D721Med (cell line): ENCODE measurements around the gene UNC5B.

Source experiments
- DNase-seq: peaks from one replicate; pipeline ENCODE4 v3.0.0; 2011; ENCODE audit warnings: low spot score; ENCODE audit not compliant: insufficient read length
- FAIRE-seq: peaks from 2 replicates; lab custom pipeline; 2011; peaks lifted over from hg19 to GRCh38; lab: Jason Lieb, UNC
- TF ChIP-seq, protein P1 (sequence below): IDR thresholded peaks from 2 replicates; pipeline ENCODE4 v1.5.1; 2012; ENCODE audit warnings: mild to moderate bottlenecking, control low read depth; ENCODE audit not compliant: insufficient read depth; ENCODE audit errors: missing control alignments

The UNC5B gene

DNA sequence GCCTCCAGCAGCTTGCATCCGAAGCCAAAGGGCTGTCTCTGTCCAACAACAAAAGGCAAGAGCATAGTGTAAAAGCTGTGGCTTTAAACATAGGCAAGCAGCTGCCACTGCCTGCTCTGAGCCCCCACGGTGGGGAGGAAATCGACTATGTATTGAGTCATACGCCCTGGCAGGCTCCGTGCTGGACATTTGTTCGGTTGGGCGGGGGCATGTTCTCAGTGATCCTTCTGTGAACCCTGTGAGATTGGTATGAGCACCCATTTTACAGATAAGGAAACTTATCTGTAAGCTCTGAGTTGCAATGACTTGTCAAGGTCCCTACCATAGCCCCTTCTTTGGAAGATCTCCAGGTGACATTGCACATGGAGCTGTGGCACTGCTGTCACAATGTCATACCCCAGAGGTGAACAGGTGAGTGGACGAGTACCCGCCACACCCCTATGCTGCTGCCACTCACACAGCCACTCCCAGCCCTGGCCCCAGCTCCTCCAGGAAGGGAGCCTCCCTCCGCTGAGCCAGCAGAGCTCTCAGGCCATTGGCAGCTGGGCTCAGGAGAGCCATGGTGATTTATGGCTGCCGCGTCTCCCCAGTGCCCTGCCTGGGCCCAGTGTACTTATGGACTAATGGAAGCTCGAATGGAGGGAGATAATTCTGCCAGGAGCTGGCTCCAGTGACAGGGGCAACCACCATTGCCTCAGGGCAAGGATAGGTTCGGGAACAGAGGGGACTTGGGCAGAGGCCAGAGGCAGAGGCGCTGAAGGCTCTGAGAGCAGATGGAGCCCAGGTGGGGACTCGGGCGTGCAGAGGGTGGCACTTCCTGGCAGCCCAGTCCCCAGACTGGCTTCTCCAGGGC, 43.7 kb downstream of the UNC5B start:
- FAIRE-seq (no peak), DNase-seq (no peak)
- TF ChIP-seq, protein P1, sequence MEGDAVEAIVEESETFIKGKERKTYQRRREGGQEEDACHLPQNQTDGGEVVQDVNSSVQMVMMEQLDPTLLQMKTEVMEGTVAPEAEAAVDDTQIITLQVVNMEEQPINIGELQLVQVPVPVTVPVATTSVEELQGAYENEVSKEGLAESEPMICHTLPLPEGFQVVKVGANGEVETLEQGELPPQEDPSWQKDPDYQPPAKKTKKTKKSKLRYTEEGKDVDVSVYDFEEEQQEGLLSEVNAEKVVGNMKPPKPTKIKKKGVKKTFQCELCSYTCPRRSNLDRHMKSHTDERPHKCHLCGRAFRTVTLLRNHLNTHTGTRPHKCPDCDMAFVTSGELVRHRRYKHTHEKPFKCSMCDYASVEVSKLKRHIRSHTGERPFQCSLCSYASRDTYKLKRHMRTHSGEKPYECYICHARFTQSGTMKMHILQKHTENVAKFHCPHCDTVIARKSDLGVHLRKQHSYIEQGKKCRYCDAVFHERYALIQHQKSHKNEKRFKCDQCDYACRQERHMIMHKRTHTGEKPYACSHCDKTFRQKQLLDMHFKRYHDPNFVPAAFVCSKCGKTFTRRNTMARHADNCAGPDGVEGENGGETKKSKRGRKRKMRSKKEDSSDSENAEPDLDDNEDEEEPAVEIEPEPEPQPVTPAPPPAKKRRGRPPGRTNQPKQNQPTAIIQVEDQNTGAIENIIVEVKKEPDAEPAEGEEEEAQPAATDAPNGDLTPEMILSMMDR = no peak

DNA sequence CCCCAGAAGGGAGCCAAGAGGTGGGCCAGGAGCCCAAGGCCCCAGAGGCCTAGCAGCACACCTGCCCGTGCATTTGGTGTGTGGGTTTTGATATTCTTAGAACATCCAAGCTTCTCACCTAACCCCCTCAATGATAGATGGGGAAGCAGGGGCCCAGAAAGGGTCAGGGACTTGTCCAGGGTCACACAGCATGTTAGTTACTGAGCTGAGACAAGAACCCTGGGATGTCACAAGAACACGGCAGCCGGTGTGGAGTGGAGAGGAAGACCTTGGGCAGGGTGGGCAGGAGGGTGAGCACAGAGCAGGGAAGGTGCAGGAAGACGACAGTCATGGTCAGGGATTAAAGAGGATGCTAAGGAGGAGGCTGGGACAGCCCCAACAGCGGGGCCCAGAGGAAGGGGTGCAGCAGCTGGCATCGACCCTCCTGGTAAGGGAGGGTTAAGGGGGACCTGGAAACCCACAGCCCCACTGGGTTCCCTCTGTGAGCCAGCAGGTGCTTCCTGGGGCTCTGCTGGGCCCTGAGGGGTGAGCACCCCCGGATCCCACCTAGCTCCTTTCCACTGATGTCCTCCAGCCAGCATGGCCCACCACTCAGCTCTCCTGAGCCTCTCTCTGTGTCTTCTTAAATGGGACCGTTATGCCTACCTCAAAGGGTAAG, 44.4 kb downstream of the UNC5B start:
- DNase-seq (no peak), FAIRE-seq (no peak)
- TF ChIP-seq, protein P1 = no peak

DNA sequence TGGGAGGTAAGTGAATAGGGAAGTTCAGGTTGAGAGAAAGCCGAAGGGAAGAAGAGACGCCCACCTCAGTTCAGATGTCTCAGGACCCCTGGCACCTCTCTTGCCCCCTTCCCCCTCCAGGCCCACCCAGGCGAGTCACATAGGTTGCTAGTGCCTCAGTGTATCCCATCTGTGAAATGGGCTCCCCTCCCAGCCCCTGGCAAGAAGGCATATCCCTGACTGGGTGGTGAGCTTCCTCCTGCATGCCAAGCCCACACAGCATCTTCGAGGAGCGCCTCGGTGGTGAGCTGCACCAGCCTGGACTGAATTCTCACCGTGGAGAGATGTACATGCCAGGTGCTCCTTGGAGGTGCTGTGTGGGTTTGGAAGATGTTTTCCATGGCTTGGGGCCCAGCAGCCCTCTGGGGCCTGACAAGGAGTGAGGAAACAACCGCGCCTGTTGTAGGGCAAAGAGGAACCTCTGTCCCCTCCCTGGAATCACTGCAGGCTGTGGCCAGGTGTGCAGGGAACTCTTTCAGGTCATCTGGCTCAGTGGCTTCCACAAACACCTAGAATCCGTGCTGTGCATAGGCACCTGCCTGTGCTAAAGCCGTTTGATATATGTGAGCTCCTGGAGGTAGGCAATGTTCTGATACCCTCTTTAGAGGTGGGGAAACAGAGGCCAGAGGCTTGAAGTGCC, 45.1 kb downstream of the UNC5B start:
- no peak for FAIRE-seq
- TF ChIP-seq, protein P1 = no peak
- no peak for DNase-seq

DNA sequence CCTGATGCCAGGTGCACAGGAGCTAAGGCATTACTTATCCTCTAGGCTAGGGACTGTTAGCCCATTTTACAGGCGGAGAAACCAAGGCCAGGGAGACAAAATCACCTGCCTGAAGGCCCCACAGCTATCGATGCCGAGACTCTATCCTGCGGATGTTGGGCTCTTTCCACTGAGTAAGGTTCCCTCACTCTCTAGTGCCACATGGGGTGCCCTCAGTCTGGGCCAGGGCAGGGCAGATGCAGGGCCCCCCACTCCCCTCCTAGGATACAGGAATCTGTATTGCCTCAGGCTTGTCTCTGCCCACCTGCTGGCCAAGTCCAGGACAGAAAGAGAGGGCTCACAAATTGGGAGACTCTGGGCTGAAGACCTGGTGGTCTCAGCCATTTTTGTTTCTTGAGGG, 45.7 kb downstream of the UNC5B start:
- DNase-seq (no peak), FAIRE-seq (no peak)
- TF ChIP-seq, protein P1 = no peak

DNA sequence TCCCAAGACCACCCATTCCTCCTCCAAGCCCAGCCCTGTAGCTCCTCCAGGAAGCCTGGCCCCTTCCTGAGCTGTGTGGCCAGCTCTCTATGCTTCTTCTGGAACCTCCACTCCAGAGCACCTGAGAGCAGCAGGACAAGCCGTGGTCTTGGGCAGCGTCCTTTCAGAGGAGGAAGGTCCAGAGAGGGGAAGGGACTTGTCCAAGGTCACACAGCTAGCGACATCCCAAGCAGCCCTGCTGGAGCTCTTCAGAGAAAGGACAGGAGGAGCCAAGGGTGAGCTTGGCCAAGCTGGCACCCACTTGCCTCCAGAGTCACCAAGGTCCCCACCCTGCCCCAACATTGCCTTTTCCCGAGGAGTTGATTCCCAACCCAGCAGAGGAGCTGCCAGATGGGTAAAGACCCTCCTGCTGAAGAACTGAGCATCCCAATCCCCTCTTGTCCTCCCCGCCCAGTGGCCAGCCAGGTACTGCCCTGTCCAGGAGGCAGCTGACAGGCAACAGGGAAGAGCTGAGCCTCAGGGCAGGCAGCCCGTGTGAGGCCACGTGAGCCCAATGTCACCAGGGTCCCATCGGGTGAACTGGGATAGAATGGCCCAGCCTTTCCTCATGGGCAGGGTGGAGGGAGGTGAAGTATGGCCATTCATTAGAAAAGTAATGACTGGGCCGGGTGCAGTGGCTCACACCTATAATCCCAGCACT, 46.2 kb downstream of the UNC5B start:
- TF ChIP-seq, protein P1 = no peak
- FAIRE-seq (no peak), DNase-seq (no peak)

DNA sequence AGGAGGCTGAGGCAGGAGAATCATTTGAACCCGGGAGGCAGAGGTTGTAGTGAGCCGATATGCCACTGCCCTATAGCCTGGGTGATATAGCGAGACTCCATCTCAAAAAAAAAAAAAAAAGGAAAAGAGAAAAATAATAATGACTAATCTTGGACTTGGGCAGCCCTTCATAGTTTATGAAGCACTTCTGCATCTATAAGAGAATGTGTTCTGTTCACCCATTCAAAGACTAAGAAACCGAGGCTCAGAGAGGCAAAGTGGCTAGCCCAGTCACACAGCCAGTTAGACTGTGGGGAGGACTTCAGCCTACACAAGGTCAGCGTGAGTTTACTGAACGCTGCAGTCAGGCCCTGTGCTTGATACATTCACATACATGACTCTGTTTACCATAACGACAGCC, 46.9 kb downstream of the UNC5B start:
- no peak for DNase-seq
- no peak for FAIRE-seq
- TF ChIP-seq, protein P1 = no peak
